Superior temporal gyrus (tissue), 1 donor: ENCODE data around the gene CTU2.

Experiments
- DNase-seq: peaks from one replicate; pipeline ENCODE4 v3.0.0-alpha.2; 2016; ENCODE audit errors: extremely low spot score

The CTU2 gene

DNA sequence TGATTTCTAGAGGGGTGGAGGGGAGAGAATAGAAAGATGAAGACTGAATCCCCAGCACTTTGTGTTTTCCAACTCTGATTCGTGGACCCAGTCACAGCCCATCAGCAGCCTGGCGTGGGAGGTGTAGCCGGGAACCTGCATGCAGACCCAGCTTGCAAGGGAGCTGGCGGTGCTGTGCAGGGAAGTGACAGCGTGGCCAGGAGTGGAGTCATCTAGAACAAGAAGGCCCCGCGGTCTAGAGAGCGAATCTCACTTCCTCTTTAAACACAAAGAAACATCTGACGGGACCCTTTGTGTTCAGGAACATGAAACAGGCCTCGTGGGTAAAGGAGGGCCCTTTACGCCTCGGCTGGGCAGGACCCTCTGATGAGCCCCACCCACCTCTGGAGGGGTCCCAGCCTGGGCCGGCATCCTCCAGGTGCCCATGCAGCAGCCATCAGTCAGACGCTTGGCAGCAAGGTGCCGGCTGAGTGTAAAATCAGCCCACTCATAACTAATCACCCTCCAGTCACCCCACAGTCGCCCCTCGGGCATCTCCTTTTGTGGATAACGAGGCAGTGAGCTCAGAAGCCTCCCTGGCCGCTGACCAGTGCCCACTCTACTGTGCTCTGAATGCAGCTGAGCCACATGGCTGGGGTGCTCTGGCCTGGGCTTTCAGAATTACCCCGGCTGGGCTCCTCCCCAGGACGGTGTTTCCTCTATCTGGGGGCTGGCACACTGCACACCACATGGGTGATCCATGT is 24.4 kb upstream of the CTU2 start:
- DNase-seq, result peak; percentile 61

DNA sequence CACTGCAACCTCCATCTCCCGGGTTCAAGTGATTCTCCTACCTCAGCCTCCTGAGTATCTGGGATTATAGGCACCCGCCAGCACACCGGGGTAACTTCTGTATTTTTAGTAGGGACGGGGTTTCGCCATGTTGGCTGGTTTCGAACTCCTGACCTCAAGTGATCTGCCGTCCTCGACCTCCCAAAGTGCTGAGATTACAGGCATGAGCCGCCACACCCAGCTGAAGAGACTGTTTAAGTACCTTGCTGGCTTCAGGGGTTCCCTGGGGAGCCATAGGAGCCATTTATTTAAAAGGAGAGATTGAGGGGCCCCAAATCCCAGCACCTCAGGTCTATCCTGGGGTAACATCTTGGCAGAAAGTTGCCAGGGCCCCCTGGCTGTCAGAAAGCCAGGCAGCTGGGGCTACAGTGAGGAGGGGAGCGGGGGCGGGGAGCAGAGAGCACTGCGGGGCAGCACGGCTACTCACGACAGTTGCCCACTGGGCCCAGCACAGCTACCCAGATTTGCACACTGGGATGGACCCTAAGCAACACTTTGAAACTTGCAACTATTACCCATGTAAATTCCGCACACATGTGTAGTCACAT is 21.6 kb upstream of the CTU2 start:
- DNase-seq, result no peak

DNA sequence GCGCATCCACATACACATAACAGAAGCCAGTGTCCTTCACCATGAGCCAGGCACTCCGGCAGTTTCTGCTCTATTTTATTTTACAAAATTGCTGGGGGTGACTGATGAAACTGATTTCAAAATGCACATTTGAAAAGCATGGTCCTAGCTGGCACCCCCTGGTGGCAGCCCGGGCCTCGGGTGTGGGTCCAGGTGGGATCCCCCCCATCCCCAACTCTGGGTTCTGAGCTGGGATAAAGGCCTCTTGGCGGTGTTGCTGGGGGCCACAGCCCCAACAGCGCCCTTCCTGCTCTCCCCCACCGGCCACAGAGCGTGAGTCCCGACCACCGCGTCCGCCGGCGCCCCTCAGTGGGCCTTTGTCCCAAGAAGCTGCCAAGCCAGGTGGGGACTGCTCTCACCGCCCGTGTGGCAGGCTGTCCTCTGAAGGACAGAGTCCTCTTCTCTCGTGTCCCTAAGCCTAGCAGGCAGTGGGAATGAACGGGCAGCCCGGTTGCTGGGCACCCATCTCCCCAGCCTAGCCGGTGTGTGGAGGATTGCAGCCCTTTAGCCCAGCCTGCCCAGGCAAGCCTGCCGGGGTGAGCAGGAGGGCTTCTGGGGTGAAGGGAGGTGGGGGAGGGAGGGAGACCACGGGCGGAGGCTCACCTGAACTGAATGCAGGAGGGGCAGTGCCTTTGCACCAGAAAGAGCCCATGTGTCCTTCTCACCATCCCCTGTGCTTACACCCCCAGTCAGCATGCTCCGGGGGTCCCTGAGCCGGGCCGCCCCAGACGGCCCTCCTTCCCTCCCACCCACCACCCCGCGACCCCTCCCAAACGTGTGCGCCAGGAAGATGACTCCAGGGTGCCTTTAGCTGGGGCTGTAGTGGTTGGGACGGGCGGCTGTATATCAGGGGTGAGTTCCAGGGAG is 20.9 kb upstream of the CTU2 start:
- no peak for DNase-seq

DNA sequence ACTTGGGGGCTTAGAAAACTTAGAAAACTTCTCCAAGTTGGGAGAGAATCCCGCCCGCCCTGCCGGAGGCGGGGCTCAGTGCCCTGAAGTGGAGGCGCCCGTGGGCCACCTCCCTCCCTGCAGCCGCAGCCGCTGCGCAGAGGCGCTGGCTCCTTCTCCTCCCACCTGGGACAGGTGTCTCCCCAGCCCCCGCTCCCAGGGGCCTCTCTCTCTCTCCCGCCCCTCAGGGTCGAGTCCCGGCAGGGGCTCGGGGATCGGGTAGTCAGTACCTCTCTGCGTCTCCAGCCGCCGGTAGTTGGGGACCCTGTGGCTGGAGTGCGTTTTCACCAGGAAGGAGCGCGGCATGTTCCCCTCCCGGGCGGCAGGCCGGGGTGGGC is 20.3 kb upstream of the CTU2 start:
- no peak for DNase-seq

DNA sequence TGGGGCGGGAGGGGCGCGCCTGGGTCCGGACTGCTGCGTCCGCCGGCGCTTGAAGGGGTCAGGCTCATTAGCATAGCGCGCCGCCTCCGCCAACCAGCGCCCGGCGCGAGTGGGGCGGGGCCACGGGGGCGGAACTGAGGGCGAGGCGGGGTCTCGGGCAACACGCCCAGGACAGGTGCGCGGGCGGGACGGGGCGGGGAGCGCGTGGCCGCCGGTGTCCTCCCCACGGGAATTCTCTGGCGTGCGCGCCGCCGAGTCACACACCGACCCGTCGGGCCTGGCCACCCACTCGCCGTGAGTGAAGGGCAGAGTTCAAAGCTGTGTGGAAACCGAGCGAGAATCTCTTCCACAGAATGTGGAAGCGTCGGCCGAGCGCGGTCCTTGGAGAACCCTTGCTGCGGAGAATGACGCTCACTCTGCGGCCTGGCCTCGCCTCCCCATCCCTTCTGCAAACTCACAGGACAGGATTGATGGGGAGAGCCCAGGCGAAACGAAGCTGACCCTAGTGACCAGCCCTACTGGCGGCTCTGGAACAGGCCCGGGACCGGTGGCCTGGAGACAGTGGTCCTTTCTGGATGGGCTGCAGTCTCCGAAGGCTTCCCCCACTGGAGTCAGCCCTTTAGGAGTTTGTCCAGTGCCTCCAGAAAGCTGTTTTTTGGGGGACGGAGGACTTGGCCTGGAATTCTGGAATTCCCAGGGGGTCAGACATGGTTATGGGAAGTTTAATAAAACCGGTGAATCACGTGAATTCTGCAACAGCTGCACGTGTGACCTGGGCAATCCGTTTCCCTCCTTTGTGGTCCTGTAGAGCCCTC is 19.7 kb upstream of the CTU2 start, which contains the start of gene SNAI3:
SNAI3 (minus strand) TSS at position 69 of the 815 bp plus-strand sequence. CDS start 101 bp downstream, outside the sequence.
- no peak for DNase-seq

DNA sequence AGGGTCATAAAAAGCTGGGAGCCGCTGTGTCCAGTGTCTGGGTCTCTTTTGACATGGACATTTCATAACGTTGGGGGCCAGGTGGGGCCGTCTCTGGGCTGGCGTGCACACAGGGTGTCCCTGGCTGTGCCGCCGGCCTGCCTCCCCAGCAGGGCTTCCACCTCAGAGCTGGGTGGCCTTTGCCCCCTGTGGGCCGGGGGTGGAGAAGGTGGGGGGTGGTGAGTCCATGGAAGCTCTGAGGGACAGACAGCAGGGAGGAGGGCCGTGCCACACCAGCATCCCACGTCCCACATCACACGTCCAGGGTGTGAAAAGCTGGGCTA is 19.1 kb upstream of the CTU2 start:
- DNase-seq, result no peak

DNA sequence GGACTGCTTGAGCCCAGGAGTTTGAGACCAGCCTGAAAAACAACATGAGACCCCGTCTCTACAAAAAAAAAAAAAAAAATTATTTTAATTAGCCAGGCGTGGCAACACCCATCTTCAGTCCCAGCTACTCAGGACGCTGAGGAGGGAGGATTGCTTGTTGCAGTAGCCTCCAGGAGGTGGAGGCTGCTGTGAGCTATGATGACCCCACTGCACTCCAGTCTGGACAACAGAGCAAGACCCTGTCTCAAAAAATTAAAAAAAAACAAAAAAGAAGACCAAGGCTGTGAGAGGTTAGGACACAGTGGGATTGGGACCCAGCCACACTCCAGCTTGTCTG is 18.7 kb upstream of the CTU2 start:
- no peak for DNase-seq

DNA sequence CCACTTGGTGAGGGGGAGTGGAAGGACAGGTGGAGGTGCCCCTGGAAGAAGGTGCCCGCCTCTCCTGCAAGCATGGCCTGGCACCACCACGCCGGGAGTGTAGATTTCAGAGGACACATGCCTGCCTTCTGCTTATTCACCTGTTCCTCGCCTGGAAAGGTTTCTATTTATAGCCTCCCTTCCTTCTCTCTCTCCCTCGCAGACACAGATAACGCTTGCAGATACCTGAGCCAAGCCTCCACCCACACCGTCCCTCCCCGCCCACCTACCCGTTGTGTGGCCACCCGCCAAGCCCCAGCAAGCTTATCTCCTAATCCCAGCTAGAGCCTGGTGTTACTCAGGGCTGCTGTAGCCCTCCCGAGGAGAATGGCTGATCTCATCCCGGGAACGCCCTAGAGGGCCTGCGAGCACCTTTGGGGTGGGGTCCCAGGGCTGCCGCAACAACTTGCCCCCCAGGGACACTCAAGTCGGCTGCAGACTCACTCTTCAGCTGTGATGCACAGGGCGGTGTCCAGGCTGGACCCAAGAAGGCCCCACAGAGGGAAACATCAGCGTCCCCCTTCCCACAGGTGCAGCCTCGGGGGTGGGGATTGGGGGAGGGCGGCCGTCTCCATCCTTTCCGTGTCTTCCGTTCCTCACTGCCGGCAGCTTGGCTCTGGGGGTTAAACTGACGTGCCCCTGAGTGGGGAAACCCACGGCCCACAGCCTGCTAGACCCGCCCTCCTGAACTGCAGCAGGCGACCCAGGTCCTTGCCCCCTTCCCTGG is 18.1 kb upstream of the CTU2 start:
- DNase-seq, result no peak

DNA sequence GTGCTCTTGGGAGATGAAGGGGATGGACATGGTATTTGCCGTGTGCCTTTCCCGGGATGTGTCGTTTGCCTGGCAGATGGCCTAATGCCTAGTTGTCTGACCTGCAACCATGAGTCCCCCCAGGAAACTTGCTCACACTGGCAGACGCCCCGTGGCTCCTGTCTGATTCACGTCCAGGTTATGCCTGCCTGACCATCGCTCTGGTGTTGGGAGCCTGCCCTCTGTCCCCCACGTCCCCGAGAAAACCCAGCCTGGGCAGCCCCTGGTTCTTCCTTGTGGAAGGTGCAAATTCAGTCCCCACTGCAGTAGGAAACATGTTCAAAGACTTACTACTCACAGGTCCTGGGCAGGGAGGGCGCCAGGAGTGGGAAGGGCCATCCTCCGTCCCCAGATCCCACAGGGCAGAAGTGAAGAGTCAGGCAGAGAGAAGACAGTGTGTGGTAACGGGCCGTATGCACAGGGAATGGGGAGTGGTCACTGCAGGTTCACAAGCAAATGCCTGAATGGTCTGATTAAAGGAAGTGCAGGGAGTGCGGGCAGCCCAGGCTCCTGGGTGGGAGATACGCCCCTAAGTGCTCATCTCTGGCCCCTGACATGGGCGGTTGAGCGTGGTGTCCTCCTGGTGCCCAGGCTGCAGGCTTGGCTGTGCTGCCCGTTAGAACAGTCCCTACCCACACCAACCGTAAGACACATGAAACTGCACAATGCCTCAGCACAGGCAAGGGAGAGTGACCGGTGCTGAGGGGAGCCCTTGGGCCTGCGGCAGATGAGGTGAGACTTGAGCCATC is 15.8 kb upstream of the CTU2 start:
- DNase-seq, result no peak

DNA sequence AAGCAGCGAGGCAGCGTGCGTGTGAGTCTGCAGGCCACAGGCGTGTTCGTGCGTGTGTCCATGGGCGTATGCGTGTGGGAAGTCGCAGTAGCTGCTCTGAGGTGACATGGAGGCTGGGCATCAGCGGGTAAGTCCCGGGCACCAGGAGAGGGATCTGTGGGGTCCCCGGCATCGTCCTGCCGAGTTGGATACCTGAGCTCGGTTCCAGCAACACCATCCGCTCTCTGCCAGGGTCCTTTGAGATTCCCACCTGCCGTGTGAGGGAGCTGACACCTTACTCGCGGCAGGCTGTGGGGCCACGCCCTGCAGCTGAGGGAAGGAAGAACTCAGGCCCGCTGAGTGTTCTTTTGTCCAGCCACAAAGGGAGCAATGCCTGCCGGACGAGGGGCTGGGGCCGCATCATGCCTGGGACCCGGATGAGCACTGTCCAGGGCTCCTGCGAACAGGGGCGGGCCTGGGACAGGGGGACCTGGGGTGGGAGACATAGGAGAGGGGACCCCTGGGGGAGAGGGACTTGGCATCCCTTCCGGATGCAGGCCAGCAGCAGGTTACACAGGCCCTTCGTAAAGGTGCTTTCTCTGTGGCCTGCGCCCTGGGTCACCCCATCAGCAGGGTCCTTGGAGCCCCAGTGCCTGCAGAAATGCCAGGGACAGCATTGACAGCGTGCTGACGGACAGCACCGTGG is 15.0 kb upstream of the CTU2 start:
- no peak for DNase-seq

DNA sequence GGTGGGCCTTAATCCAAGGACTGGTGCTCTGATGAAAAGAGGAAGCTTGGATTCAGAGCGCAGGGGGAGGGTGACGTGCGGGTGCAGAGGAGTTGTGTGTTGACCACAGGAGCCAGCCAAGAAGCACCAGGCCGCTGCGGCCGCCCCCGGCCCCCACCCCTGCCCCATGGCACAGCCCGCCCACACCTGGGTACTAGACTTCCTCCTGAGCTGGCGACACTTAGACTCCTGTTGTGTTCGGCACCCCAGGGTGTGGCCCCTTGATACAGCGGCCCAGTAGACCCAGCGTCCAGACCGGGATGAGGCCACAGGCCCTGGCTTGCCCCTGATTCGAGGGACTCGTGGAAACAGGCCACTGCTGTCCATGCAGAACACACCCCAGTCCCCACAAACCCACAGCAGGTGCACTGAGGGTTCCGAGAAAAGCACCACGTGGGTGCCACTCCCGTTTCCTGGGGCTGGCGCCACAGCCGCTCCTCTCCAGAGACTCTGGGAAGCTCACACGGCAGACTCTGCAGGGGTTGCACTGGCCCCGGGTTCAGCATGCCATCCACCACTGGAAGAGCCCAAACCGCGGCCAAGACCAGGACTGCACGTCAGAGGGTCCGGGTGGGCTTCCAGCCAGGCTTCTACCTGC is 14.3 kb upstream of the CTU2 start:
- no peak for DNase-seq

DNA sequence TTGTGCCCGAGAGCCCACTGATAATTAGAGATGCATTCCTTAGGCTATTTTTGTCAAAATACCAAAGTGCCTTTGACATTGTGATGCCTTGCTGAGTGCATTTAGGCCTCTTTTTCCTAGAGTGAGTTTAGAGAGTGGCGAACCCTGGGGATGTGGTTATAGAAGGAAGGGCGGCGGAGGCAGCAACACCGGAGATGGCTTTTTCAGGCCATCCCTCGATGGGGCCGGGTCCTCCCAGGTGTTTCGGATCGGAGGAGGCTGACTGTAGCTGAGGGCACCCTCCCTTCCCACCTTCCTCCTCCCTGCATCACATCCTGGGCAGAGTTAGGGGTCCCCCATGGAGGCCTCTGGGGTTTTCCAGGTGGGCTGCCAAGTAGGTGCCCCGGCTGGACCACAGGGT is 13.4 kb upstream of the CTU2 start:
- DNase-seq, result no peak

DNA sequence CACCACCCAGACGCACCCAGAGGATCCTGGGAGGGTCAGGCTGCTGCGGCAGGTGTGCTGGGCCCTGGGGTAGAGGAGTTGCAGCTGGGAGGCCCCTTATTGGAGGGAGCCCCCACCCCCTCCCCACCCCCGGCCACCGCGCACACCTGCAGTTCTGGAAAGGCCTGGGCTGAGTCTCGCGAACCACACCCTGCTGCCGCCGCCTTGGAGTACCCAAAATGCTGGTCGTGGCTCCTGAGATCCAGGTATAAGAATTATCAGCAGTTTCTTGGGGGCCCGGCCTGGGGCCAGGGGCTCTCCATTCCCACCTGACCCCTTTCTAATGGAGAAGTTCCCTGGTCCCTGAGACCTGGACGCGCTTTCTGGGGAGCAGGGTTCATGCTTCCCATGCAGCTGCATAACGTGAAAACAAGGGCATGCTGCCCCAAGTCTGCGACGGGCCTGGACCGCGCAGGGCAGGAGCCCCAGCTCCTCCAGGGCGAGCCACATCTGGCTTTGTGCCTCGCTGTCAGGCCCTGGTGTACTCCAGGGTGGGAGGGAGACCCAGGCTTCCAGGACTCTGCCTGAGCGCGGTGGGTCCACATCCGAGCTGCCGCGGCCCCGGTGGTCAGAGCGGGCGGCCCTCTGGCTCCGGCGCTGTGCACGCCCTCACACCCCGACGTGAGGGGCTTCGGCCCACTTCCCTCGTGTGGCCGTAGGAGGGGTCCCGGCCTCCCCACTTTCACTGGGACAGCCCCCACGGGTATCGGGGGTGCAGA is 12.7 kb upstream of the CTU2 start:
- DNase-seq, result no peak

DNA sequence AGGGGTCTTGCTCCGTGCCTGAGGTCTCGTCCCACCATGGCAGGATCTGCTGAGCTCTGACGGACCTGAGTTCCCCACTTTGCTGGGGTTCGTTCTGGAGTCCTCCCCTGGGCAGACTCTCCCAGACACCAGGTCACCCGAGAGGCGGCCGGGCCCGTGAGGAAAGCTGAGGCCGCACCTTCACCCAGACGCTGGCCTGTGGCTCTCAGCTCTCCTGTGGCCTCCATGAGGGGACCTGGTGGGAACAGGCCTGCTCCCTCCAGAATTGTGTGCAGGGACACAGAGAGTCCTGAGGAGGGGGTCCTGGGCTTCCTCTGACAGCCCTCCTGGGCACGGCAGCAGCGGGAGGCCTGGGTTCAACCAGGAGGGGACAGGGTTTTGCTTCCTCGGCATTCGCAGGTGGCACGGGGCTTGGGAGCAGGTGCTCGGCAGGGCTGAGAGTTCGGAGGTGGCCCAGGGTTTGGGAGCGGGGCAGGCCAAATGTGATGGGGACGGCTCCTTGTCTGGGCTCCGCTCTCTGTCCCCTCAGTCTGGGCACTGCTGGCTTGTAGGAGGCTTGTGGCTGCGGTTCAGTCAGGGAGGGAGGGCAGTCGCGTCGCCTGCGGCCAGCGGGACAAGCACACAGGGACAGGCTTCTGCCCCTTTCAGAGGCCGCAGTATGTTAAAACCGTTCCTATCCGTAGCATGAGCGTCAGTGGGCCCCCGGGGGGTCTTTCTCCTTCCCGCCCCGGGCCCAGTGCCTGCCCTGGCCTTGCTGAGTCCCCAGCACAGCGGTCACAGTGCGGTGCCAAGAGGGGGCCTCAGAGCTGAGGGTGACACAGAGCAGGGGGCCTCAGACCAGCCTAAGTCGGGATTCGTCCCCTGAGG is 11.8 kb upstream of the CTU2 start:
- DNase-seq, result no peak

DNA sequence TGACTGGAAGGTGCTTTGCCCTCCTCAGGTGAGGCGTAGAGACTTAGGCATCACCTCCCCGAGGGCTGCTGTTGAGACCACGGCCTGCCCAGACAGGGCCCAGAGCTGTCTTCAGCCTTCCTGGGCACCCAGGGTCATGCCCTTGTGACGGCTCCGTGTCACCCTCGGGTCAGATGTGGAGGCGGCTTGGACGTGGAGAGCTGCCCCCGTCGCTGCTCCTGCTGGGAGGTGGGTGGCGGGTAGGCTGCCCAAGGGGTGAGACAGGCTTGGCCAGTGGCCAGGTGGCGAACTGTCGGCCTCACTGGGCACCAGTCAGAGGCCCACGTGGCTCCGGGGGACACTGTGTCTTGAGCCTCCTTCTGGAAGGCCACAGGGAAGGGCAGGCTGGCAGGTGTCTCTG is 11.1 kb upstream of the CTU2 start:
- no peak for DNase-seq

DNA sequence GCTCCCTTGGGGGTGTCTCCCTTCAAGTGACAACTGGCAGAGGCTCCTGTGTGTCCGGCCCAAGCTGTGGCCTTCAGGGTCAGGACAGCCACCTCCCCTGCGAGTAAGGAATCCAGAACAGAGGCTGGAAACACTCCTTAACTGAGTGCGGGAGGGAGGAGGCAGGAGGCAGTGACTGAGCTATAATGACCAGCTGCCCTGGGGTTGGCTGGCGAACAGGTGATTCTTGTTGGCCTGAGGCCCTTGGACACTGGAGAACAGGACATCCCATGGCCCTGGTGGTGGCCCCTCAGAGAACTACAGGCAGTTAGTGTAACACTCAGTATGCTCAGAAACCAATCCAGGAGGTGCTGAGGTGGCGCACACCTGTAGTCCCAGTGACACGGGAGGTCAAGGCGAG is 10.6 kb upstream of the CTU2 start:
- no peak for DNase-seq

DNA sequence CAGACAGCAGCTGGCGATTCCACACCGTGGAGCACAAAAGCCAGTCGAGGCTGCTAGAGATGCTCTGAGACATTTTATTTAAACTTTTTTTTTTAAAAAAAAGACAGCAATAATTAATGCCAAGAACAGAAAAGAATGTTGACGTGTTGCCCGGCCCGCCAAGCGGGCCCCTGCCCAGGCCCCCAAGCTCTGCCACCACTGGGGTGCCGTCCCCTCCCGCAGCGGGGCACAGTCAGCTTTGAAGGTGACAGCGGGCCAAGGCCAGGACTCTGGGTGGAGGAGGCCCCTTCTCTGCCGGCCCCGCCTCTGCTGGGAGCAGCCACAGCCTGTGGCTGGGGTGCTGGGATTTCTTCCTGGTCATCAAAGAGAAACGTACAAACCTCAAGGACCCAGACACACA is 9.9 kb upstream of the CTU2 start:
- DNase-seq, result no peak
